Bronchial epithelial cell (primary cell): ENCODE data around the gene RPGR. TPM values are rescaled to one million over a fixed set of nuclear protein-coding genes. Genes with fewer than 3 reads are reported as not detected.

Experiments used
- DNase-seq: peaks from one replicate; pipeline ENCODE4 v3.0.0-alpha.2; 2010; ENCODE audit warnings: low read depth
- FAIRE-seq: peaks from 2 replicates; lab custom pipeline; 2011; peaks lifted over from hg19 to GRCh38; lab: Jason Lieb, UNC
- H3K27me3 ChIP-seq: 2 replicates; pipeline ENCODE4 v1.5.1; 2011; ENCODE audit warnings: low read length; ENCODE audit not compliant: control insufficient read depth, insufficient read depth
- H3K36me3 ChIP-seq: 2 replicates; pipeline ENCODE4 v1.5.1; 2011; ENCODE audit warnings: low read length; ENCODE audit not compliant: control insufficient read depth, insufficient read depth
- H3K4me3 ChIP-seq: 2 replicates; pipeline ENCODE4 v1.5.1; 2011; ENCODE audit warnings: mild to moderate bottlenecking, low read depth, low read length, control low read depth
- CTCF ChIP-seq: IDR thresholded peaks from 2 replicates; pipeline ENCODE4 v1.5.1; 2011; ENCODE audit warnings: mild to moderate bottlenecking, moderate library complexity, low read length, control low read depth, inconsistent platforms; ENCODE audit not compliant: insufficient read depth, severe bottlenecking
- total RNA-seq: library from RNA; depleted of rRNA; stranded (reverse); fragments of >200 nt; gene quantifications from 2 replicates; pipeline ENCODE4 v1.2.1, GENCODE V29; 2014

RPGR gene
- total RNA-seq, 1 donor from 2014 or later, result 8.2 TPM

GRCh38 chrX:38341442-38341841 lies 14.1 kb upstream of the RPGR start:
- FAIRE-seq (no peak), DNase-seq (no peak)
- TF ChIP-seq CTCF, result no peak
- H3K36me3 ChIP-seq, result no peaks in the 10 kb centered on the region
- peaks cover 2% of the 10 kb centered on the region for H3K27me3 ChIP-seq
- no peak overlapping the region for H3K4me3 ChIP-seq

- TF ChIP-seq CTCF, result no peak
- Histone ChIP-seq H3K27me3 (no peaks in the 10 kb centered on the region), H3K4me3 (no peak overlapping the region), H3K36me3 (no peaks in the 10 kb centered on the region)
- FAIRE-seq, result no peak
- no peak for DNase-seq
Measured at GRCh38 chrX:38336538-38337240, 9.4 kb upstream of the RPGR start.

- Histone ChIP-seq H3K27me3 (no peaks in the 10 kb centered on the region), H3K4me3 (no peak overlapping the region), H3K36me3 (no peaks in the 10 kb centered on the region)
- FAIRE-seq (no peak), DNase-seq (no peak)
- no peak for TF ChIP-seq CTCF
Measured at GRCh38 chrX:38335382-38335781, 8.1 kb upstream of the RPGR start.

GRCh38 chrX:38332505-38332904 lies 5.2 kb upstream of the RPGR start:
- DNase-seq, result no peak
- FAIRE-seq, result no peak
- TF ChIP-seq CTCF, result no peak
- H3K4me3 ChIP-seq, result no peak overlapping the region
- no peaks in the 10 kb centered on the region for H3K27me3 ChIP-seq
- H3K36me3 ChIP-seq, result no peaks in the 10 kb centered on the region

- no peaks in the 10 kb centered on the region for H3K27me3 ChIP-seq
- no peaks in the 10 kb centered on the region for H3K36me3 ChIP-seq
- H3K4me3 ChIP-seq, result no peak overlapping the region
- no peak for DNase-seq
- TF ChIP-seq CTCF, result no peak
- FAIRE-seq, result no peak
Measured at GRCh38 chrX:38327775-38328081, 419 bp upstream of the RPGR start.

- no peak overlapping the region for H3K4me3 ChIP-seq
- no peak for TF ChIP-seq CTCF
- no peaks in the 10 kb centered on the region for H3K36me3 ChIP-seq
- DNase-seq (no peak), FAIRE-seq (no peak)
- H3K27me3 ChIP-seq, result no peaks in the 10 kb centered on the region
Measured at GRCh38 chrX:38326086-38326485, 1.2 kb downstream of the RPGR start.
